A549 (cell line): ENCODE results near the gene TMX3. TPM values are rescaled to one million over a fixed set of nuclear protein-coding genes. Genes with fewer than 3 reads are reported as not detected.

ENCODE experiments used
- ATAC-seq, 2 experiments: fragments of 200-7000 bp in 1 of 2; fragments of >200 bp in 1 of 2; cut with Nextera tagmentation in 1 of 2; cut with Tn5 transposase in 1 of 2; 3 replicates each; pipeline versions ENCODE4 v1.8.0 to v1.9.1; 2018 to 2020; ENCODE audit warnings: mild to moderate bottlenecking in 1 of 2, moderate library complexity in 1 of 2
- CTCF ChIA-PET: fragments of 300-600 bp; sonication (Branson Sonifier 250); formaldehyde crosslinking; extraction: SDS; loops from one replicate; lab custom pipeline; 2021; ENCODE audit warnings: antibody characterized with exemption, inconsistent platforms; lab: Yijun Ruan, JAX
- POLR2A ChIA-PET: fragments of 350-600 bp; formaldehyde crosslinking; extraction: SDS; loops from one replicate; lab custom pipeline; 2021; ENCODE audit warnings: antibody characterized with exemption, inconsistent platforms; lab: Yijun Ruan, JAX
- DNase-seq, 2 experiments: peaks; one replicate each; pipeline versions ENCODE4 v3.0.0 to v3.0.0-alpha.2; 2011 to 2016; ENCODE audit warnings: low read depth in 1 of 2, low spot score in 1 of 2
- FAIRE-seq: peaks from 2 replicates; lab custom pipeline; 2011; peaks lifted over from hg19 to GRCh38; lab: Jason Lieb, UNC
- H3K27ac ChIP-seq, 2 experiments: fragments of >200 bp; sonication (Bioruptor Twin); formaldehyde crosslinking; 3 replicates each; pipeline ENCODE4 v1.5.1; 2016 to 2017
- H3K4me1 ChIP-seq: fragments of >200 bp; sonication (Bioruptor Twin); formaldehyde crosslinking; 3 replicates; pipeline ENCODE4 v1.6.1; 2016
- H3K4me2 ChIP-seq: fragments of >200 bp; sonication (Bioruptor Twin); formaldehyde crosslinking; 3 replicates; pipeline ENCODE4 v1.6.1; 2016
- H3K4me3 ChIP-seq: fragments of >200 bp; sonication (Bioruptor Twin); formaldehyde crosslinking; 3 replicates; pipeline ENCODE4 v1.5.1; 2016
- H3K9me3 ChIP-seq: fragments of >200 bp; sonication (Bioruptor Twin); formaldehyde crosslinking; 3 replicates; pipeline ENCODE4 v1.6.1; 2016
- BHLHE40 ChIP-seq: IDR thresholded peaks from 2 replicates; pipeline ENCODE4 v1.6.1; 2012; ENCODE audit warnings: low read depth, low read length, inconsistent platforms
- CBX2 ChIP-seq: fragments of 200-600 bp; sonication (generic); IDR thresholded peaks from 2 replicates; pipeline ENCODE4 v1.6.1; 2016; ENCODE audit warnings: low read depth, mild to moderate bottlenecking, borderline replicate concordance
- CBX8 ChIP-seq: fragments of 200-600 bp; sonication (generic); IDR thresholded peaks from 2 replicates; pipeline ENCODE4 v1.6.1; 2016
- CEBPB ChIP-seq, 2 experiments: fragments of >200 bp in 1 of 2; sonication (Bioruptor Twin) in 1 of 2; formaldehyde crosslinking in 1 of 2; IDR thresholded peaks; 2 replicates each; pipeline ENCODE4 v1.6.1; 2012 to 2016
- CHD4 ChIP-seq: fragments of 200-600 bp; sonication (generic); IDR thresholded peaks from 2 replicates; pipeline ENCODE4 v1.6.1; 2016; ENCODE audit warnings: antibody characterized with exemption, mild to moderate bottlenecking, borderline replicate concordance
- EHMT2 ChIP-seq: fragments of 200-600 bp; sonication (generic); IDR thresholded peaks from 2 replicates; pipeline ENCODE4 v1.6.1; 2016; ENCODE audit warnings: antibody characterized with exemption, low read depth, mild to moderate bottlenecking, moderate library complexity
- EP300 ChIP-seq, 2 experiments: fragments of >200 bp; sonication (Bioruptor Twin); formaldehyde crosslinking; IDR thresholded peaks; 2 replicates in 1 of 2; 3 replicates in 1 of 2; pipeline ENCODE4 v1.6.1; 2016 to 2017
- ESRRA ChIP-seq: fragments of 150-350 bp; IDR thresholded peaks from 2 replicates; pipeline ENCODE4 v1.6.1; 2014; ENCODE audit warnings: mild to moderate bottlenecking, low read length, borderline replicate concordance
- FOSB ChIP-seq: fragments of 250-450 bp; sonication (Bioruptor Pico); IDR thresholded peaks from 2 replicates; pipeline ENCODE4 v1.5.0; 2020; ENCODE audit warnings: mild to moderate bottlenecking, moderate library complexity
- HOXA7 ChIP-seq: fragments of 250-450 bp; sonication (Bioruptor Pico); IDR thresholded peaks from 2 replicates; pipeline ENCODE4 v1.5.0; 2020; ENCODE audit warnings: mild to moderate bottlenecking, moderate library complexity
- JUNB ChIP-seq: fragments of >200 bp; sonication (Bioruptor Twin); formaldehyde crosslinking; IDR thresholded peaks from 2 replicates; pipeline ENCODE4 v1.6.1; 2016
- MAFK ChIP-seq: fragments of 450-650 bp; IDR thresholded peaks from 2 replicates; pipeline ENCODE4 v1.6.1; 2014; ENCODE audit not compliant: partially characterized antibody
- MYC ChIP-seq: IDR thresholded peaks from 2 replicates; pipeline ENCODE4 v1.6.1; 2012; ENCODE audit warnings: mild to moderate bottlenecking, inconsistent platforms, low read length, improper control_type of control experiment, borderline replicate concordance
- NFE2L2 ChIP-seq: fragments of 150-350 bp; conservative IDR thresholded peaks from 2 replicates; pipeline ENCODE4 v1.6.1; 2014; ENCODE audit warnings: low read length
- POLR2A ChIP-seq: IDR thresholded peaks from 2 replicates; pipeline ENCODE4 v1.6.1; 2012; ENCODE audit warnings: mild to moderate bottlenecking, low read length
- POLR2AphosphoS2 ChIP-seq: conservative IDR thresholded peaks from 2 replicates; pipeline ENCODE4 v1.6.1; 2012; ENCODE audit warnings: low read length, improper control_type of control experiment, inconsistent platforms
- RARB ChIP-seq: fragments of 250-450 bp; sonication (Bioruptor Pico); IDR thresholded peaks from 2 replicates; pipeline ENCODE4 v1.8.0; 2021; ENCODE audit warnings: mild to moderate bottlenecking, moderate library complexity
- RFX5 ChIP-seq: fragments of 450-650 bp; IDR thresholded peaks from 2 replicates; pipeline ENCODE4 v1.7.1; 2014; ENCODE audit warnings: antibody characterized with exemption, mild to moderate bottlenecking, moderate library complexity
- SMC3 ChIP-seq: fragments of >200 bp; sonication (Bioruptor Twin); formaldehyde crosslinking; IDR thresholded peaks from 3 replicates; pipeline ENCODE4 v1.6.1; 2018; ENCODE audit warnings: inconsistent platforms
- ZNF302 ChIP-seq: fragments of 250-450 bp; sonication (Bioruptor Pico); IDR thresholded peaks from 2 replicates; pipeline ENCODE4 v1.9.0; 2021; ENCODE audit warnings: inconsistent platforms, mild to moderate bottlenecking, moderate library complexity
- WGBS: methylation state at CpG from one replicate; pipeline ENCODE4 v1.1.6; 2017; ENCODE audit errors: missing lambda C conversion rate; 5-methylcytosine and 5-hydroxymethylcytosine counted together
- polyA plus RNA-seq, 4 experiments: library from polyadenylated mRNA; depleted of rRNA in 3 of 4; stranded (reverse); fragments of >200 nt; fragmentation: RNase III in 1 of 4; extraction: RNeasy Plus Mini Kit Qiagen cat#74134 plus additional on column Dnase treatment in 1 of 4; gene quantifications; 2 replicates in 3 of 4; 3 replicates in 1 of 4; pipeline ENCODE4 v1.2.3, GENCODE V29; 2011 to 2017
- TF ChIP-seq, protein P1 (sequence below): fragments of >200 bp; sonication (Bioruptor Twin); formaldehyde crosslinking; IDR thresholded peaks from 3 replicates; pipeline ENCODE4 v1.6.1; 2016
- TF ChIP-seq, protein P2 (sequence below): fragments of 150-350 bp; IDR thresholded peaks from 2 replicates; pipeline ENCODE4 v1.6.1; 2014; ENCODE audit warnings: low read depth, mild to moderate bottlenecking, low read length
- TF ChIP-seq, protein P3 (sequence below): fragments of 250-450 bp; sonication (Bioruptor Pico); IDR thresholded peaks from 2 replicates; pipeline ENCODE4 v1.5.0; 2021; ENCODE audit warnings: mild to moderate bottlenecking, moderate library complexity, borderline replicate concordance
- TF ChIP-seq, protein P4 (sequence below): fragments of 200-600 bp; sonication (generic); IDR thresholded peaks from 2 replicates; pipeline ENCODE4 v1.6.1; 2016; ENCODE audit warnings: antibody characterized with exemption, mild to moderate bottlenecking, moderate library complexity
- TF ChIP-seq, protein P5 (sequence below): IDR thresholded peaks from 2 replicates; pipeline ENCODE4 v1.6.1; 2012; ENCODE audit warnings: low read depth, borderline replicate concordance
- TF ChIP-seq, protein P6 (sequence below): IDR thresholded peaks from 2 replicates; pipeline ENCODE4 v1.6.1; 2012

TMX3 gene
- polyA plus RNA-seq, 2 of the 4 experiments (the other 2 are of a cell fraction), result 29.6 to 49.8 TPM

DNA sequence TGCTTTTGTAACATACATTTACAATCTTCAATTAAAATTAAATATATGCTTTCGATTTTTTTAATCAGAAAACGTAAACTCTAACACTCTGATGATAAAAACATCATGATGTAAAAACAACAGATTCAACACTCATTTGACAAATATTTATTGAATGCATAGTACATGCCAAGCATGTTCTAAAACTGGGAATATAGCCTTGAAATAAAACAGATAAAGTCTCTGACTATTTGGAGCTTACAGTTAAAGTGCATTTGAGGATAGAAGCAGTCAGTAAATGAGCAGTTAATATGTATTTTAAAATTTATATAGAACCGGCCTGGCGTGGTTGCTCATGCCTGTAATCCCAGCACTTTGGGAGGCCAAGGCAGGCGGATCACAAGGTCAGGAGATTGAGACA, 47.8 kb downstream of the TMX3 start:
- no peak overlapping the region for H3K4me2 ChIP-seq
- 38% methylated on average over 5 of the region's 5 CpGs for WGBS
- no peaks in the 10 kb centered on the region for H3K9me3 ChIP-seq
- no peak overlapping the region for H3K27ac ChIP-seq
- POLR2A ChIA-PET, result no interaction called here
- ATAC-seq, result no peak
- no peak overlapping the region for H3K4me3 ChIP-seq
- TF ChIP-seq MYC, result no peak
- TF ChIP-seq, protein P1, sequence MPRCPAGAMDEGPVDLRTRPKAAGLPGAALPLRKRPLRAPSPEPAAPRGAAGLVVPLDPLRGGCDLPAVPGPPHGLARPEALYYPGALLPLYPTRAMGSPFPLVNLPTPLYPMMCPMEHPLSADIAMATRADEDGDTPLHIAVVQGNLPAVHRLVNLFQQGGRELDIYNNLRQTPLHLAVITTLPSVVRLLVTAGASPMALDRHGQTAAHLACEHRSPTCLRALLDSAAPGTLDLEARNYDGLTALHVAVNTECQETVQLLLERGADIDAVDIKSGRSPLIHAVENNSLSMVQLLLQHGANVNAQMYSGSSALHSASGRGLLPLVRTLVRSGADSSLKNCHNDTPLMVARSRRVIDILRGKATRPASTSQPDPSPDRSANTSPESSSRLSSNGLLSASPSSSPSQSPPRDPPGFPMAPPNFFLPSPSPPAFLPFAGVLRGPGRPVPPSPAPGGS, result no peak
- TF ChIP-seq MAFK, result no peak
- TF ChIP-seq FOSB (CRISPR knock-in tag), result no peak
- TF ChIP-seq, protein P2, sequence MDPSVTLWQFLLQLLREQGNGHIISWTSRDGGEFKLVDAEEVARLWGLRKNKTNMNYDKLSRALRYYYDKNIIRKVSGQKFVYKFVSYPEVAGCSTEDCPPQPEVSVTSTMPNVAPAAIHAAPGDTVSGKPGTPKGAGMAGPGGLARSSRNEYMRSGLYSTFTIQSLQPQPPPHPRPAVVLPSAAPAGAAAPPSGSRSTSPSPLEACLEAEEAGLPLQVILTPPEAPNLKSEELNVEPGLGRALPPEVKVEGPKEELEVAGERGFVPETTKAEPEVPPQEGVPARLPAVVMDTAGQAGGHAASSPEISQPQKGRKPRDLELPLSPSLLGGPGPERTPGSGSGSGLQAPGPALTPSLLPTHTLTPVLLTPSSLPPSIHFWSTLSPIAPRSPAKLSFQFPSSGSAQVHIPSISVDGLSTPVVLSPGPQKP, result no peak
- TF ChIP-seq CBX8, result no peak
- no peak for TF ChIP-seq POLR2AphosphoS2
- TF ChIP-seq JUNB, result no peak
- TF ChIP-seq, protein P3, sequence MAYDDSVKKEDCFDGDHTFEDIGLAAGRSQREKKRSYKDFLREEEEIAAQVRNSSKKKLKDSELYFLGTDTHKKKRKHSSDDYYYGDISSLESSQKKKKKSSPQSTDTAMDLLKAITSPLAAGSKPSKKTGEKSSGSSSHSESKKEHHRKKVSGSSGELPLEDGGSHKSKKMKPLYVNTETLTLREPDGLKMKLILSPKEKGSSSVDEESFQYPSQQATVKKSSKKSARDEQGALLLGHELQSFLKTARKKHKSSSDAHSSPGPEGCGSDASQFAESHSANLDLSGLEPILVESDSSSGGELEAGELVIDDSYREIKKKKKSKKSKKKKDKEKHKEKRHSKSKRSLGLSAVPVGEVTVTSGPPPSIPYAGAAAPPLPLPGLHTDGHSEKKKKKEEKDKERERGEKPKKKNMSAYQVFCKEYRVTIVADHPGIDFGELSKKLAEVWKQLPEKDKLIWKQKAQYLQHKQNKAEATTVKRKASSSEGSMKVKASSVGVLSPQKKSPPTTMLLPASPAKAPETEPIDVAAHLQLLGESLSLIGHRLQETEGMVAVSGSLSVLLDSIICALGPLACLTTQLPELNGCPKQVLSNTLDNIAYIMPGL (CRISPR knock-in tag), result no peak
- TF ChIP-seq EP300 (IDR thresholded peaks at IDR 0.05), result no peak
- no peak for TF ChIP-seq BHLHE40
- TF ChIP-seq EHMT2, result no peak
- DNase-seq, result no peak
- CTCF ChIA-PET, result interaction anchor here (1.0 kb wide), 1 partner anchor 17 kb away, joined by 3 read pairs; no protein-coding TSS in a partner anchor
- FAIRE-seq, result no peak
- H3K4me1 ChIP-seq, result no peaks in the 10 kb centered on the region

DNA sequence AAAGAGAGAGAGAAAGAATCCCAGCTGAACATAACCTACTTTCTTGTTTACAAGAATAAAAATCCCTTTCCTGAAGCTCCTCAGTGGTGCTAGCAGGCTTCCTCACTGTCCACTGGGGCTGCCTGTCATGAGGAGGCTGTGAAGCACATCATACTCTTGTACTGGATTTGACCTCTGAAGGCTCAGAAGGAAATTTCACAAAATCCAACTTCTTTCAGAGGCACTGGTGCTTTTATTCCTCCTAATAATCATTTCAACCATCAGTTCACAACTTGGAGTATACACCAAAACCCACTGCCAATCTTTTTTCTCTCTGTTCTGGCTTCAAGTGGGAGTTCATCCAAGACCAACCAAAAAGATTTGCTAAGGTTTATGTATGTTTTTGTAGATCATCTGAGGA, 48.5 kb downstream of the TMX3 start:
- CTCF ChIA-PET, result no interaction called here
- FAIRE-seq, result no peak

DNA sequence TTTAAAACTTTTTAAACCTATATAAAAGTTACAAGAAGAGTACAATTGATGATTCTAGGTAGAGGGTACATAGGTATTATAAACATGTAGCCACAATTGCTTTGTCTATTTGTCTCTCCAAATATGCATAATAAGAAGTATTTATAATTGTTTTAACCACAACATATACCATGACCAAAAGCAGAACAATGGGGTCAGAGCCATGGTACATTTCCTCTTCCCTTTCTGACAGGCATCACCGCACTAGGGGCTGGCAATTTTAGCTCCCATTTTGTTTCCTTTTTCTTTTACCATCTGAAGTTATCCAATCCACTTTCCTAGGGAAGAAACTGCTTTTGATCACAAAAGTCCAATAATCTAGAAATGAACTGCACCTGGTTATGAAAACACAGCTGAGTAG, 49.3 kb downstream of the TMX3 start:
- H3K4me1 ChIP-seq, result no peaks in the 10 kb centered on the region
- no peak overlapping the region for H3K27ac ChIP-seq
- DNase-seq (no peak), ATAC-seq (no peak), FAIRE-seq (no peak)
- ChIA-PET POLR2A (no interaction called here), CTCF (no interaction called here)
- no peaks in the 10 kb centered on the region for H3K9me3 ChIP-seq
- TF ChIP-seq ESRRA (no peak), EHMT2 (no peak), RARB (CRISPR knock-in tag) (no peak), MYC (no peak), HOXA7 (CRISPR knock-in tag) (no peak), CBX2 (no peak), POLR2A (no peak), CHD4 (no peak)
- TF ChIP-seq, protein P4, sequence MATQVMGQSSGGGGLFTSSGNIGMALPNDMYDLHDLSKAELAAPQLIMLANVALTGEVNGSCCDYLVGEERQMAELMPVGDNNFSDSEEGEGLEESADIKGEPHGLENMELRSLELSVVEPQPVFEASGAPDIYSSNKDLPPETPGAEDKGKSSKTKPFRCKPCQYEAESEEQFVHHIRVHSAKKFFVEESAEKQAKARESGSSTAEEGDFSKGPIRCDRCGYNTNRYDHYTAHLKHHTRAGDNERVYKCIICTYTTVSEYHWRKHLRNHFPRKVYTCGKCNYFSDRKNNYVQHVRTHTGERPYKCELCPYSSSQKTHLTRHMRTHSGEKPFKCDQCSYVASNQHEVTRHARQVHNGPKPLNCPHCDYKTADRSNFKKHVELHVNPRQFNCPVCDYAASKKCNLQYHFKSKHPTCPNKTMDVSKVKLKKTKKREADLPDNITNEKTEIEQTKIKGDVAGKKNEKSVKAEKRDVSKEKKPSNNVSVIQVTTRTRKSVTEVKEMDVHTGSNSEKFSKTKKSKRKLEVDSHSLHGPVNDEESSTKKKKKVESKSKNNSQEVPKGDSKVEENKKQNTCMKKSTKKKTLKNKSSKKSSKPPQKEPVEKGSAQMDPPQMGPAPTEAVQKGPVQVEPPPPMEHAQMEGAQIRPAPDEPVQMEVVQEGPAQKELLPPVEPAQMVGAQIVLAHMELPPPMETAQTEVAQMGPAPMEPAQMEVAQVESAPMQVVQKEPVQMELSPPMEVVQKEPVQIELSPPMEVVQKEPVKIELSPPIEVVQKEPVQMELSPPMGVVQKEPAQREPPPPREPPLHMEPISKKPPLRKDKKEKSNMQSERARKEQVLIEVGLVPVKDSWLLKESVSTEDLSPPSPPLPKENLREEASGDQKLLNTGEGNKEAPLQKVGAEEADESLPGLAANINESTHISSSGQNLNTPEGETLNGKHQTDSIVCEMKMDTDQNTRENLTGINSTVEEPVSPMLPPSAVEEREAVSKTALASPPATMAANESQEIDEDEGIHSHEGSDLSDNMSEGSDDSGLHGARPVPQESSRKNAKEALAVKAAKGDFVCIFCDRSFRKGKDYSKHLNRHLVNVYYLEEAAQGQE, result no peak
- TF ChIP-seq, protein P5, sequence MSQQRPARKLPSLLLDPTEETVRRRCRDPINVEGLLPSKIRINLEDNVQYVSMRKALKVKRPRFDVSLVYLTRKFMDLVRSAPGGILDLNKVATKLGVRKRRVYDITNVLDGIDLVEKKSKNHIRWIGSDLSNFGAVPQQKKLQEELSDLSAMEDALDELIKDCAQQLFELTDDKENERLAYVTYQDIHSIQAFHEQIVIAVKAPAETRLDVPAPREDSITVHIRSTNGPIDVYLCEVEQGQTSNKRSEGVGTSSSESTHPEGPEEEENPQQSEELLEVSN, result no peak
- TF ChIP-seq, protein P6, sequence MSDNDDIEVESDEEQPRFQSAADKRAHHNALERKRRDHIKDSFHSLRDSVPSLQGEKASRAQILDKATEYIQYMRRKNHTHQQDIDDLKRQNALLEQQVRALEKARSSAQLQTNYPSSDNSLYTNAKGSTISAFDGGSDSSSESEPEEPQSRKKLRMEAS, result no peak
- 53% methylated on average over 1 of the region's 1 CpG for WGBS
- no peak overlapping the region for H3K4me2 ChIP-seq
- no peak overlapping the region for H3K4me3 ChIP-seq

More for the DNA sequence above, 48.5 kb downstream of the TMX3 start:
- no peak for TF ChIP-seq NFE2L2
- TF ChIP-seq ZNF302 (CRISPR knock-in tag), result no peak
- no peak for TF ChIP-seq SMC3
- no peak for TF ChIP-seq CEBPB (IDR thresholded peaks at IDR 0.05)
- TF ChIP-seq RFX5, result no peak
- TF ChIP-seq, protein P6, result no peak
- ATAC-seq (no peak), DNase-seq (no peak)
- POLR2A ChIA-PET, result no interaction called here
- Histone ChIP-seq H3K4me1 (no peaks in the 10 kb centered on the region), H3K4me3 (no peak overlapping the region), H3K27ac (no peak overlapping the region), H3K4me2 (no peak overlapping the region), H3K9me3 (no peaks in the 10 kb centered on the region)
